Loucy (cell line): ENCODE results near the gene ZNF555.

Experiments
- CTCF ChIP-seq: fragments of 200-600 bp; sonication (generic); conservative IDR thresholded peaks from 2 replicates; pipeline ENCODE4 v1.5.1; 2014; ENCODE audit warnings: mild to moderate bottlenecking, antibody characterized with exemption, low read length
- EZH2phosphoT487 ChIP-seq: fragments of 200-600 bp; IDR thresholded peaks from 2 replicates; pipeline ENCODE4 v1.6.1; 2018; ENCODE audit warnings: antibody characterized with exemption, mild to moderate bottlenecking, moderate library complexity, borderline replicate concordance

- TF ChIP-seq CTCF (no peak), EZH2phosphoT487 (no peak)
Measured at GRCh38 chr19:2823646-2824045, 17.6 kb upstream of the ZNF555 start.
